SH-SY5Y (cell line): ENCODE measurements around the gene SEC11A.

Experiments used
- GATA2 ChIP-seq: IDR thresholded peaks from 2 replicates; pipeline ENCODE4 v1.6.1; 2011; ENCODE audit warnings: mild to moderate bottlenecking, low read depth, low read length
- GATA3 ChIP-seq: IDR thresholded peaks from 2 replicates; pipeline ENCODE4 v1.6.1; 2011; ENCODE audit warnings: low read depth, mild to moderate bottlenecking, low read length, moderate library complexity

- TF ChIP-seq GATA2 (no peak), GATA3 (no peak)
Observed at GRCh38 chr15:84696757-84697156, 19.2 kb downstream of the SEC11A start.
